Measurements from ENCODE around the gene CPEB1. TPM values are rescaled to one million over a fixed set of nuclear protein-coding genes. Genes with fewer than 3 reads are reported as not detected.
A peak's percentile ranks its signal among the peaks of the same experiment; 100 is the strongest.

CPEB1 gene
- total RNA-seq, 1 experiment from 2014 or later: 1.0 TPM

- no peak overlapping the region for H2BK12ac ChIP-seq (ENCODE audit: insufficient read length, low read depth, low read length)
- Mint-ChIP-seq H3K9me3 (no peaks in the 10 kb centered on the region), H3K27me3 (ENCODE audit: low read depth) (peaks cover 41% of the 10 kb centered on the region), H3K4me3 (no peak overlapping the region), H3K27ac (no peak overlapping the region), H3K36me3 (ENCODE audit: insufficient read depth in 1 of 3, low read depth in 3 of 3) (no peaks in the 10 kb centered on the region; a peak in 1 of 7 replicates), H3K4me1 (peaks cover 16 to 20% of the 10 kb centered on the region in 2 experiments)
- H3K9me3 ChIP-seq (ENCODE audit: control insufficient read depth, low read depth, low read length): no peaks in the 10 kb centered on the region
- H2AFZ ChIP-seq (ENCODE audit: low read length): no peak overlapping the region
- no CpG with 5 or more reads among the region's 5 CpGs for WGBS (ENCODE audit: extremely low coverage, insufficient read length, low lambda C conversion rate)
- no peak overlapping the region for H3K4ac ChIP-seq (ENCODE audit: low read depth, low read length)
- 0 out of 2 replicates have a peak, but pooled peaks cover 4% of the 10 kb centered on the region for H3K4me1 ChIP-seq (ENCODE audit: insufficient read depth, low read length)
- H3K23me2 ChIP-seq (ENCODE audit: insufficient read length, low read depth, low read length, poor library complexity, severe bottlenecking): no peaks in the 10 kb centered on the region
- no peak overlapping the region for H4K91ac ChIP-seq (ENCODE audit: insufficient read length, low read depth, low read length)
- no peaks in the 10 kb centered on the region for H3K79me1 ChIP-seq (ENCODE audit: insufficient read depth, low read depth, low read length, poor library complexity, severe bottlenecking)
- H2BK120ac ChIP-seq (ENCODE audit: low read depth, low read length, poor library complexity, severe bottlenecking): no peak overlapping the region
- H4K20me1 ChIP-seq (ENCODE audit: control insufficient read depth, insufficient read depth, insufficient read length): no peaks in the 10 kb centered on the region
- H3T11ph ChIP-seq (ENCODE audit: low read length): no peak overlapping the region
- no peak overlapping the region for H3K27ac ChIP-seq (ENCODE audit: insufficient read length, low read depth, low read length)
- TF ChIP-seq CTCF (conservative IDR thresholded peaks at IDR 0.05): no peak
- H2BK5ac ChIP-seq (ENCODE audit: insufficient read length, low read length): no peak overlapping the region
- H3K79me2 ChIP-seq (ENCODE audit: insufficient read depth, low read length): no peaks in the 10 kb centered on the region
- no peak overlapping the region for H3K9ac ChIP-seq (ENCODE audit: extremely low read depth, insufficient read length, low read length)
- H3K23ac ChIP-seq (ENCODE audit: insufficient read length, low read depth, low read length): no peak overlapping the region
- H2BK20ac ChIP-seq (ENCODE audit: low read depth, low read length, poor library complexity, severe bottlenecking): no peak overlapping the region
- no peak overlapping the region for H4K5ac ChIP-seq (ENCODE audit: insufficient read length, low read depth, low read length)
- H2AK5ac ChIP-seq (ENCODE audit: insufficient read length, low read length): no peak overlapping the region
- H4K8ac ChIP-seq (replicated peaks; ENCODE audit: insufficient read length, low read depth, low read length): no peak overlapping the region
- H3K14ac ChIP-seq (ENCODE audit: insufficient read depth, low read length): no peak overlapping the region
- DNase-seq: peak; percentile 10
- no peak overlapping the region for H3K18ac ChIP-seq (ENCODE audit: insufficient read length, low read depth, low read length)
- no peak overlapping the region for H2BK15ac ChIP-seq (ENCODE audit: low read depth, low read length)
- no peaks in the 10 kb centered on the region; the same call in 1 of the 2 replicates for H3K27me3 ChIP-seq (ENCODE audit: insufficient read depth, low read length)
- no peak overlapping the region for H3K4me2 ChIP-seq (ENCODE audit: insufficient read depth, insufficient read length, low read length)
- H3K56ac ChIP-seq (ENCODE audit: insufficient read length, low read depth, low read length): no peak overlapping the region
Observed at GRCh38 chr15:82551646-82552247, 95.4 kb downstream of the CPEB1 start.

Measured in H9 (cell line).